ENCODE results near the gene C1orf74.

- TF ChIP-seq CTCF (IDR thresholded peaks at IDR 0.05) (no peak), EP300 (IDR thresholded peaks at IDR 0.05) (no peak)
Observed at GRCh38 chr1:209777587-209777986, 6.8 kb downstream of the C1orf74 start.
